Activated CD4-positive, alpha-beta T cell treated with anti-CD3 and anti-CD28 coated beads, Interleukin-10, Interleukin-2, amounts not matched to agents 100 ng/mL and 50 ng/mL, durations not matched to agents 16 hours and 8 hours (primary cell): ENCODE data around the gene HSBP1L1.

Source experiments
- DNase-seq: peaks from one replicate; pipeline ENCODE4 v3.0.0-alpha.2; 2020

Gene HSBP1L1

GRCh38 chr18:79945118-79946042 lies 19.1 kb upstream of the HSBP1L1 start:
- DNase-seq, result no peak

GRCh38 chr18:79947054-79947755 lies 17.2 kb upstream of the HSBP1L1 start:
- no peak for DNase-seq

GRCh38 chr18:79947881-79948610 lies 16.4 kb upstream of the HSBP1L1 start:
- DNase-seq, result no peak

- DNase-seq, result no peak
Measured at GRCh38 chr18:79948719-79949411, 15.6 kb upstream of the HSBP1L1 start.

GRCh38 chr18:79949697-79950487 lies 14.6 kb upstream of the HSBP1L1 start:
- no peak for DNase-seq

GRCh38 chr18:79950515-79951341 lies 13.7 kb upstream of the HSBP1L1 start:
- no peak for DNase-seq

GRCh38 chr18:79951545-79952455 lies 12.6 kb upstream of the HSBP1L1 start, which contains the start of gene SLC66A2:
Gene SLC66A2, minus strand, starts transcription at chr18:79951653. Its CDS starts 727 bp downstream, at chr18:79950926.
- peak; percentile 94 for DNase-seq

GRCh38 chr18:79952456-79952995 lies 11.9 kb upstream of the HSBP1L1 start:
- no peak for DNase-seq

- DNase-seq, result no peak
Measured at GRCh38 chr18:79952996-79953559, 11.4 kb upstream of the HSBP1L1 start.

- no peak for DNase-seq
Measured at GRCh38 chr18:79953971-79954651, 10.3 kb upstream of the HSBP1L1 start.

- DNase-seq, result no peak
Measured at GRCh38 chr18:79954791-79955190, 9.7 kb upstream of the HSBP1L1 start.

- peak; percentile 45 for DNase-seq
Measured at GRCh38 chr18:79955302-79956075, 9.0 kb upstream of the HSBP1L1 start.

- no peak for DNase-seq
Measured at GRCh38 chr18:79956276-79956675, 8.2 kb upstream of the HSBP1L1 start.

GRCh38 chr18:79958981-79959380 lies 5.5 kb upstream of the HSBP1L1 start:
- no peak for DNase-seq

GRCh38 chr18:79960161-79960801 lies 4.2 kb upstream of the HSBP1L1 start:
- DNase-seq, result peak; percentile 53

- no peak for DNase-seq
Measured at GRCh38 chr18:79960921-79961526, 3.4 kb upstream of the HSBP1L1 start.
